PC-3 (cell line): Measurements from ENCODE around the gene RNF20. TPM values are rescaled to one million over a fixed set of nuclear protein-coding genes. Genes with fewer than 3 reads are reported as not detected.

Experiments
- ATAC-seq: fragments of 200-7000 bp; cut with Tn5 transposase; 2 replicates; pipeline ENCODE4 v1.9.1; 2020; ENCODE audit warnings: mild to moderate bottlenecking, moderate library complexity
- BruUV-seq: library from RNA; stranded (reverse); fragments of 400-500 nt; replicated peaks from 2 replicates; lab custom pipeline; 2021; lab: Mats Ljungman, UMichigan
- CTCF ChIA-PET: fragments of 300-600 bp; sonication (Branson Sonifier 250); formaldehyde crosslinking; loops from one replicate; lab custom pipeline; 2022; ENCODE audit warnings: antibody characterized with exemption; lab: Charles Lee
- POLR2A ChIA-PET: fragments of 300-600 bp; sonication (Branson Sonifier 250); formaldehyde crosslinking; loops from one replicate; lab custom pipeline; 2022; ENCODE audit warnings: antibody characterized with exemption; ENCODE audit not compliant: unreplicated experiment; lab: Charles Lee
- DNase-seq: peaks from one replicate; pipeline ENCODE4 v3.0.0-alpha.2; 2015
- H2AFZ ChIP-seq: fragments of 300-600 bp; sonication (generic); 2 replicates; pipeline ENCODE4 v1.6.0; 2016; ENCODE audit warnings: antibody characterized with exemption, low read length
- H3F3A ChIP-seq: fragments of 300-600 bp; sonication (generic); one replicate; pipeline ENCODE4 v1.6.0; 2017; ENCODE audit warnings: antibody characterized with exemption, low read length, control low read depth, mild to moderate bottlenecking; ENCODE audit not compliant: unreplicated experiment
- H3K27ac ChIP-seq: fragments of 300-600 bp; sonication (generic); 2 replicates; pipeline ENCODE4 v1.5.1; 2016; ENCODE audit warnings: mild to moderate bottlenecking, low read length
- H3K27me3 ChIP-seq: fragments of 300-600 bp; sonication (generic); 2 replicates; pipeline ENCODE4 v1.6.1; 2016; ENCODE audit warnings: low read length, mixed read lengths
- H3K36me3 ChIP-seq: fragments of 300-600 bp; sonication (generic); 2 replicates; pipeline ENCODE4 v1.6.1; 2016; ENCODE audit warnings: low read depth, mixed run types, low read length, mixed read lengths
- H3K4me1 ChIP-seq: fragments of 300-600 bp; sonication (generic); 2 replicates; pipeline ENCODE4 v1.5.1; 2016; ENCODE audit warnings: low read length; ENCODE audit not compliant: insufficient read depth
- H3K4me2 ChIP-seq: fragments of 300-600 bp; sonication (generic); 2 replicates; pipeline ENCODE4 v1.6.0; 2016; ENCODE audit warnings: low read length
- H3K4me3 ChIP-seq: fragments of 300-600 bp; sonication (generic); 2 replicates; pipeline ENCODE4 v1.5.1; 2016; ENCODE audit warnings: mild to moderate bottlenecking, low read length, mixed read lengths
- H3K79me2 ChIP-seq: fragments of 300-600 bp; sonication (generic); 2 replicates; pipeline ENCODE4 v1.6.1; 2017; ENCODE audit warnings: low read length, mixed read lengths
- H3K9ac ChIP-seq: fragments of 300-600 bp; sonication (generic); 2 replicates; pipeline ENCODE4 v1.6.0; 2016; ENCODE audit warnings: mild to moderate bottlenecking, low read length
- H3K9me2 ChIP-seq: fragments of 300-600 bp; sonication (generic); replicated peaks from 2 replicates; pipeline ENCODE4 v1.6.1; 2016; ENCODE audit warnings: mixed run types, low read length, mixed read lengths
- H3K9me3 ChIP-seq: fragments of 300-600 bp; sonication (generic); 2 replicates; pipeline ENCODE4 v1.6.1; 2016; ENCODE audit warnings: low read length, mixed read lengths
- H4K20me1 ChIP-seq: fragments of 300-600 bp; sonication (generic); 2 replicates; pipeline ENCODE4 v1.6.1; 2016; ENCODE audit warnings: low read length, mixed read lengths
- EZH2 ChIP-seq: fragments of 300-600 bp; sonication (generic); IDR thresholded peaks from one replicate; pipeline ENCODE4 v1.6.1; 2017; ENCODE audit warnings: antibody characterized with exemption, mild to moderate bottlenecking, low read length; ENCODE audit not compliant: unreplicated experiment
- EZH2phosphoT487 ChIP-seq: fragments of 300-600 bp; sonication (generic); IDR thresholded peaks from 2 replicates; pipeline ENCODE4 v1.6.1; 2018; ENCODE audit warnings: mild to moderate bottlenecking, antibody characterized with exemption, low read length, borderline replicate concordance
- intact Hi-C: fragments of 100-400 bp; cut with micrococcal nuclease; formaldehyde crosslinking; loops from 2 replicates; pipeline ENCODE4 v1.9.0; 2023
- total RNA-seq: library from RNA; depleted of rRNA; stranded (reverse); fragments of >200 nt; gene quantifications from 2 replicates; pipeline ENCODE4 v1.2.3, GENCODE V29; 2014
- TF ChIP-seq, protein P1 (sequence below): fragments of 300-600 bp; sonication (generic); conservative IDR thresholded peaks from 2 replicates; pipeline ENCODE4 v1.5.1; 2017; ENCODE audit warnings: antibody characterized with exemption, low read depth, mild to moderate bottlenecking, low read length

Gene RNF20
- total RNA-seq, 1 experiment from 2014 or later: 14.7 TPM

GRCh38 chr9:101508211-101508610 lies 25.4 kb upstream of the RNF20 start:
- Histone ChIP-seq H3K9me3 (no peaks in the 10 kb centered on the region), H3F3A (no peaks in the 10 kb centered on the region), H3K79me2 (no peaks in the 10 kb centered on the region), H3K36me3 (no peaks in the 10 kb centered on the region), H3K4me3 (no peak overlapping the region), H3K27me3 (no peaks in the 10 kb centered on the region), H3K4me1 (no peaks in the 10 kb centered on the region), H4K20me1 (no peaks in the 10 kb centered on the region), H3K4me2 (no peak overlapping the region), H3K9me2 (no peaks in the 10 kb centered on the region), H3K27ac (no peak overlapping the region), H3K9ac (no peak overlapping the region), H2AFZ (no peak overlapping the region)
- intact Hi-C loops: no loop called here
- no peak for ATAC-seq
- TF ChIP-seq EZH2phosphoT487: no peak
- no peak for TF ChIP-seq EZH2
- TF ChIP-seq, protein P1, sequence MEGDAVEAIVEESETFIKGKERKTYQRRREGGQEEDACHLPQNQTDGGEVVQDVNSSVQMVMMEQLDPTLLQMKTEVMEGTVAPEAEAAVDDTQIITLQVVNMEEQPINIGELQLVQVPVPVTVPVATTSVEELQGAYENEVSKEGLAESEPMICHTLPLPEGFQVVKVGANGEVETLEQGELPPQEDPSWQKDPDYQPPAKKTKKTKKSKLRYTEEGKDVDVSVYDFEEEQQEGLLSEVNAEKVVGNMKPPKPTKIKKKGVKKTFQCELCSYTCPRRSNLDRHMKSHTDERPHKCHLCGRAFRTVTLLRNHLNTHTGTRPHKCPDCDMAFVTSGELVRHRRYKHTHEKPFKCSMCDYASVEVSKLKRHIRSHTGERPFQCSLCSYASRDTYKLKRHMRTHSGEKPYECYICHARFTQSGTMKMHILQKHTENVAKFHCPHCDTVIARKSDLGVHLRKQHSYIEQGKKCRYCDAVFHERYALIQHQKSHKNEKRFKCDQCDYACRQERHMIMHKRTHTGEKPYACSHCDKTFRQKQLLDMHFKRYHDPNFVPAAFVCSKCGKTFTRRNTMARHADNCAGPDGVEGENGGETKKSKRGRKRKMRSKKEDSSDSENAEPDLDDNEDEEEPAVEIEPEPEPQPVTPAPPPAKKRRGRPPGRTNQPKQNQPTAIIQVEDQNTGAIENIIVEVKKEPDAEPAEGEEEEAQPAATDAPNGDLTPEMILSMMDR: no peak
- DNase-seq: no peak
- ChIA-PET CTCF (no interaction called here), POLR2A (no interaction called here)
- BruUV-seq: no TSS peak

DNA sequence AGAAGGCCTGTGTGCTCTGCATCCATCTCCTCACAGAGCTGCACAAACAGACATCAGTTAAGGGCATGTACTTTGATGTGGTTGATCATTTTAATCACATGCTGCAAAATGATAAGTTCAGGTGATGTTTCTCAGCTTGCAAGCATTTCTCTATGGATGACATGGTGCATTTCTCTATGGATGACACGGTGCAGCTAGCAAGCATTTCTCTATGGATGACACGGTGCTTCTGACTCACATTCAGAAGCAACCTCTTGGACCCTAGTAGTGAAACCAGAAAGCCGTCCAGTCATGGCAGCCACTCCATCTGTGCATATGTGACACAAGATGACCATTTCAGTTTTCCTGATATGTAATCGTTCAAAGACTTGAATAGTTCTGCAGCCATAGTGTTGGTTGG lies 24.1 kb upstream of the RNF20 start:
- POLR2A ChIA-PET: no interaction called here
- Histone ChIP-seq H3K4me2 (no peak overlapping the region), H3F3A (no peaks in the 10 kb centered on the region), H3K27me3 (no peaks in the 10 kb centered on the region), H3K79me2 (no peaks in the 10 kb centered on the region), H3K9me2 (no peaks in the 10 kb centered on the region), H2AFZ (no peak overlapping the region), H3K4me1 (no peaks in the 10 kb centered on the region), H3K9me3 (no peaks in the 10 kb centered on the region), H3K36me3 (no peaks in the 10 kb centered on the region), H4K20me1 (no peaks in the 10 kb centered on the region), H3K27ac (no peak overlapping the region), H3K9ac (no peak overlapping the region), H3K4me3 (no peak overlapping the region)
- no TSS peak for BruUV-seq
- no peak for ATAC-seq
- no peak for TF ChIP-seq EZH2phosphoT487
- TF ChIP-seq EZH2: no peak
- TF ChIP-seq, protein P1: no peak
- CTCF ChIA-PET: no interaction called here
- DNase-seq: no peak
- intact Hi-C loops: no loop called here

GRCh38 chr9:101510459-101510858 lies 23.2 kb upstream of the RNF20 start:
- H3K36me3 ChIP-seq: no peaks in the 10 kb centered on the region
- H3K4me1 ChIP-seq: no peaks in the 10 kb centered on the region
- H4K20me1 ChIP-seq: no peaks in the 10 kb centered on the region
- no peaks in the 10 kb centered on the region for H3K9me2 ChIP-seq
- H3K79me2 ChIP-seq: no peaks in the 10 kb centered on the region
- H3K27ac ChIP-seq: no peak overlapping the region
- ChIA-PET CTCF (no interaction called here), POLR2A (no interaction called here)
- intact Hi-C loops: no loop called here
- no peaks in the 10 kb centered on the region for H3K27me3 ChIP-seq
- TF ChIP-seq EZH2: no peak
- TF ChIP-seq, protein P1: no peak
- no peak for TF ChIP-seq EZH2phosphoT487
- no peak overlapping the region for H3K4me2 ChIP-seq
- H2AFZ ChIP-seq: no peak overlapping the region
- no peak overlapping the region for H3K9ac ChIP-seq
- ATAC-seq (no peak), DNase-seq (no peak)
- no TSS peak for BruUV-seq
- H3K4me3 ChIP-seq: no peak overlapping the region
- no peaks in the 10 kb centered on the region for H3F3A ChIP-seq
- no peaks in the 10 kb centered on the region for H3K9me3 ChIP-seq
